ENCODE data around the gene GRAP.
"Not testable (repeated sequence)": the region's sequence is repeated elsewhere in the genome, so short reads cannot be mapped to it uniquely, and the experiment has no call there.

DNA sequence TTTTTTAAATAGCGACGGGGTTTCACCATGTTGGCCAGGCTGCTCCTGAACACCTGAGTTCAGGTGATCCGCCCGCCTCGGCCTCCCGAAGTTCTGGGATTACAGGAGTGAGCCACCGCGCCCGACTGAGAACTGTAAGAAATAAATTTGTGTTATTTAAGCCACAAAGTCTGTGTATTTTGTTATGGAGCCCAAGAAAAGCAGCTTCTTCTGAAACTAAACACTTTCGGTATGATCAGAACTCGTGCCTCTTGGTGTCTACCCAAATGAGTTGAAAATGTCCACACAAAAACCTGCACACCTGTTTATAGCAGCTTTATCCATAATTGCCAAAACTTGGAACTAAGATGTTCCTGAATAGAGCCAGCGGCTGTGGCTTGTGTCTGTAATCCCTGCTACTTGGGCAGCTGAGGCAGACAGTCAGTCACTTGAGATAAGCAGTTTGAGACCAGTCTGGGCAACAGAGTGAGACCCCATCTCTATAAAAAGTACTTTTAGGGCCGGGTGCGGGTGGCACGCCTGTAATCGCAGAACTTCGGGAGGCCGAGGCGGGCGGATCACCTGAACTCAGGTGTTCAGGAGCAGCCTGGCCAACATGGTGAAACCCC is 16.1 kb upstream of the GRAP start:
- TF ChIP-seq, protein P1, sequence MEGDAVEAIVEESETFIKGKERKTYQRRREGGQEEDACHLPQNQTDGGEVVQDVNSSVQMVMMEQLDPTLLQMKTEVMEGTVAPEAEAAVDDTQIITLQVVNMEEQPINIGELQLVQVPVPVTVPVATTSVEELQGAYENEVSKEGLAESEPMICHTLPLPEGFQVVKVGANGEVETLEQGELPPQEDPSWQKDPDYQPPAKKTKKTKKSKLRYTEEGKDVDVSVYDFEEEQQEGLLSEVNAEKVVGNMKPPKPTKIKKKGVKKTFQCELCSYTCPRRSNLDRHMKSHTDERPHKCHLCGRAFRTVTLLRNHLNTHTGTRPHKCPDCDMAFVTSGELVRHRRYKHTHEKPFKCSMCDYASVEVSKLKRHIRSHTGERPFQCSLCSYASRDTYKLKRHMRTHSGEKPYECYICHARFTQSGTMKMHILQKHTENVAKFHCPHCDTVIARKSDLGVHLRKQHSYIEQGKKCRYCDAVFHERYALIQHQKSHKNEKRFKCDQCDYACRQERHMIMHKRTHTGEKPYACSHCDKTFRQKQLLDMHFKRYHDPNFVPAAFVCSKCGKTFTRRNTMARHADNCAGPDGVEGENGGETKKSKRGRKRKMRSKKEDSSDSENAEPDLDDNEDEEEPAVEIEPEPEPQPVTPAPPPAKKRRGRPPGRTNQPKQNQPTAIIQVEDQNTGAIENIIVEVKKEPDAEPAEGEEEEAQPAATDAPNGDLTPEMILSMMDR (IDR thresholded peaks at IDR 0.05), result not testable (repeated sequence)
- TF ChIP-seq POLR2A, POLR2AphosphoS5 (IDR thresholded peaks at IDR 0.05): not testable (repeated sequence)
